Left lung (tissue), 10 donors: Measurements from ENCODE around the gene SYDE1. TPM values are rescaled to one million over a fixed set of nuclear protein-coding genes. Genes with fewer than 3 reads are reported as not detected.

ENCODE experiments used
- ATAC-seq: fragments of 200-7000 bp; cut with Tn5 transposase; one replicate; pipeline ENCODE4 v1.9.1; 2020; ENCODE audit warnings: moderate library complexity
- DNase-seq, 4 donors: peaks; one replicate each; pipeline ENCODE4 v3.0.0-alpha.2; 2013 to 2020
- H3K27ac ChIP-seq, 2 donors: fragments of 200-600 bp; sonication (generic) in 1 of 2; one replicate each; pipeline versions ENCODE4 v1.5.0 to v1.8.0; 2020 to 2021
- H3K27me3 ChIP-seq, 2 donors: fragments of 200-600 bp; sonication (generic) in 1 of 2; one replicate each; pipeline versions ENCODE4 v1.5.0 to v1.8.0; 2020 to 2021
- H3K36me3 ChIP-seq, 2 donors: fragments of 200-600 bp; sonication (generic) in 1 of 2; one replicate each; pipeline versions ENCODE4 v1.5.0 to v1.8.0; 2020 to 2021
- H3K4me1 ChIP-seq, 2 donors: fragments of 200-600 bp; one replicate each; pipeline ENCODE4 v1.8.0; 2021
- H3K4me3 ChIP-seq, 2 donors: fragments of 200-600 bp; sonication (generic) in 1 of 2; one replicate each; pipeline versions ENCODE4 v1.5.0 to v1.8.0; 2020 to 2021; ENCODE audit warnings: mild to moderate bottlenecking in 1 of 2
- H3K9me3 ChIP-seq, 2 donors: fragments of 200-600 bp; sonication (generic) in 1 of 2; one replicate each; pipeline versions ENCODE4 v1.5.0 to v1.8.0; 2020 to 2021
- CTCF ChIP-seq, 2 donors: fragments of 200-600 bp; sonication (generic) in 1 of 2; IDR thresholded peaks; one replicate each; pipeline versions ENCODE4 v1.5.0 to v1.8.0; 2021; ENCODE audit warnings: antibody characterized with exemption in 2 of 2
- intact Hi-C, 2 donors: fragments of 100-400 bp; cut with DNase I; formaldehyde crosslinking; loops; one replicate each; pipeline versions ENCODE4 v1.11.2 to v1.14.2; 2022
- polyA plus RNA-seq, 6 donors: library from polyadenylated mRNA; unstranded; fragments of 120-200 nt; gene quantifications; one replicate each; pipeline ENCODE4 v1.2.1, GENCODE V29; 2013; ENCODE audit not compliant: insufficient read length in 6 of 6
- total RNA-seq, 2 donors: library from RNA; stranded (reverse); fragmentation: NEBNext Ultra II Directional; extraction: Animal tissue kit (Norgen Biotek cat#: 25700); gene quantifications; one replicate each; pipeline ENCODE4 v1.2.1, GENCODE V29; 2021
- donor health status: DM: no; HTN: yes; CAD: no.
- donor health status: DM: no; HTN: no; CAD: no.

The SYDE1 gene
- total and polyA plus RNA-seq, 8 donors: 16.6 to 33.8 (median 22.5) TPM

- DNase-seq (peak in 1 of 4 donors; percentile 94), ATAC-seq (peak; percentile 9)
- Histone ChIP-seq H3K27me3 (no peaks in the 10 kb centered on the region), H3K4me3 (peak overlapping the region; percentile 60 to 85), H3K36me3 (peaks cover 0 to 36% of the 10 kb centered on the region in 2 donors), H3K9me3 (no peaks in the 10 kb centered on the region), H3K4me1 (peaks cover 3 to 19% of the 10 kb centered on the region in 2 donors), H3K27ac (peak overlapping the region; percentile 83 to 85)
- intact Hi-C loops: no loop called here
- TF ChIP-seq CTCF (IDR thresholded peaks at IDR 0.05): no peak
These were observed 17.5 kb downstream of the SYDE1 start for GRCh38 chr19:15124572-15125231.

DNA sequence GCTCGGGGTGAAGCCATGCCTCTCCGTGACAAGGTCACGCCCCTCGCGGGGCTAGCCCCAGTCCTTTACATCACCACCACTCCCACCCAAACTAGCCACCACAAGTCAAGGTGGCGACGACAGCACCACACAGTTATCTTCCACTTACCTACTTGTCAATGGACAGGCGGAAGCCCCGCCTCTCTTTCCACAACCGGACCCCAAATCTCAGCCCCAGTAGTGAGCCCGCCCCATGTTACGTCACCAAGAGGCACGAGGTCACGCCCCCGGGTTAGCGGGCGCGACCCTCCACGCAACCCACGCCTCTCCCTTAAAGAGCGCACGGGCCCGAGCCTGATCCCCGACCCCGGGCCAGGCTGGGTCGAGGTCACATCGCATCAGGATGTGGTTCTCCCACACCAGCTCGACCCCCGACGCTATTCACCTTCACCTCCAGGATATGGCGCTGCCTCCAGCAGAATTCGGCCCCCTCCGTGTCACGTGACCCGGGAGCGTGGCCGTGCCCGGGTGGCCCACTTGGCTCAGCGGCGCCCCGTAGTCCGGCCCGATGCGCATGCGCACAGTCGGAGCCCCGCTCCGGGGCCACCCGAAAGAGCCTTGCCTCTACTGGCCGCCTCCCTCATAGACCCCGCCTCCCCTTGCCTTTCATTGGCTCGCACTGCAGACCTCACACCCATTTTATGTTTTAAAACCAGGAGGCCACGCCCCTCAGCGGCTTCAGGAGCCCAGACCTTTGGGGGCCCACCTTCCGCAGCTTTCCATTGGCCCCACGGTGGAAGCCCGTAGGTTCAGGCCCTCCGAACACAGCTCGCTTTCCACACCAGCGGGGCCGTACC, 18.2 kb downstream of the SYDE1 start:
- peaks cover 3 to 19% of the 10 kb centered on the region in 2 donors for H3K4me1 ChIP-seq
- H3K27me3 ChIP-seq: no peaks in the 10 kb centered on the region
- H3K9me3 ChIP-seq: no peaks in the 10 kb centered on the region
- ATAC-seq (peak; percentile 95), DNase-seq (peak; percentile 97 to 99 (median 98))
- peaks cover 0 to 29% of the 10 kb centered on the region in 2 donors for H3K36me3 ChIP-seq
- peak overlapping the region; percentile 83 to 85 for H3K27ac ChIP-seq
- H3K4me3 ChIP-seq: peak overlapping the region; percentile 60 to 85
- TF ChIP-seq CTCF (IDR thresholded peaks at IDR 0.05): no peak
- intact Hi-C loops: no loop called here

- TF ChIP-seq CTCF (IDR thresholded peaks at IDR 0.05): no peak
- H3K9me3 ChIP-seq: no peaks in the 10 kb centered on the region
These were observed 19.1 kb downstream of the SYDE1 start for GRCh38 chr19:15126131-15126910.

GRCh38 chr19:15128162-15128770, 21.1 kb downstream of the SYDE1 start:
- no peaks in the 10 kb centered on the region for H3K9me3 ChIP-seq
- H3K27ac ChIP-seq: no peak overlapping the region
- peaks cover 0 to 1% of the 10 kb centered on the region in 2 donors for H3K36me3 ChIP-seq
- intact Hi-C loops: no loop called here
- ATAC-seq (no peak), DNase-seq (no peak)
- TF ChIP-seq CTCF (IDR thresholded peaks at IDR 0.05): no peak
- no peaks in the 10 kb centered on the region for H3K27me3 ChIP-seq
- peaks cover 3 to 19% of the 10 kb centered on the region in 2 donors for H3K4me1 ChIP-seq
- H3K4me3 ChIP-seq: no peak overlapping the region

More at GRCh38 chr19:15126131-15126910, 19.1 kb downstream of the SYDE1 start:
- H3K4me3 ChIP-seq: peak overlapping the region; percentile 60 to 85
- H3K4me1 ChIP-seq: peaks cover 3 to 19% of the 10 kb centered on the region in 2 donors
- DNase-seq (peak in 1 of 4 donors; percentile 48), ATAC-seq (no peak)
- no peaks in the 10 kb centered on the region for H3K27me3 ChIP-seq
- H3K36me3 ChIP-seq: peaks cover 0 to 20% of the 10 kb centered on the region in 2 donors
- H3K27ac ChIP-seq: peak overlapping the region; percentile 83 to 85
- intact Hi-C loops: no loop called here
